GM23338 (cell line): Measurements from ENCODE around the gene ARL13A.

Experiments
- EZH2 ChIP-seq: fragments of 200-600 bp; sonication (generic); IDR thresholded peaks from one replicate; pipeline ENCODE4 v1.8.0; 2017; ENCODE audit warnings: antibody characterized with exemption, mild to moderate bottlenecking, low read depth; ENCODE audit not compliant: unreplicated experiment
- EZH2phosphoT487 ChIP-seq: fragments of 200-600 bp; sonication (generic); IDR thresholded peaks from one replicate; pipeline ENCODE4 v1.8.1; 2018; ENCODE audit warnings: antibody characterized with exemption; ENCODE audit not compliant: unreplicated experiment
- NANOG ChIP-seq: IDR thresholded peaks from 2 replicates; pipeline ENCODE4 v1.6.1; 2016; ENCODE audit warnings: antibody characterized with exemption, borderline replicate concordance
- POLR2AphosphoS5 ChIP-seq: IDR thresholded peaks from 2 replicates; pipeline ENCODE4 v1.6.1; 2016; ENCODE audit warnings: antibody characterized with exemption, low read depth
- TF ChIP-seq, protein P1 (sequence below): IDR thresholded peaks from one replicate; pipeline ENCODE4 v1.6.1; 2018; ENCODE audit warnings: antibody characterized with exemption; ENCODE audit not compliant: unreplicated experiment
- TF ChIP-seq, protein P2 (sequence below), 2 experiments: fragments of 200-600 bp in 1 of 2; sonication (generic) in 1 of 2; conservative IDR thresholded peaks; 2 replicates each; pipeline versions ENCODE4 v1.5.1 to v1.6.1; 2016 to 2017; ENCODE audit warnings: antibody characterized with exemption in 2 of 2, low read depth in 2 of 2, mild to moderate bottlenecking in 2 of 2, moderate library complexity in 1 of 2
- TF ChIP-seq, protein P3 (sequence below): IDR thresholded peaks from 2 replicates; pipeline ENCODE4 v1.6.1; 2016; ENCODE audit warnings: antibody characterized with exemption

DNA sequence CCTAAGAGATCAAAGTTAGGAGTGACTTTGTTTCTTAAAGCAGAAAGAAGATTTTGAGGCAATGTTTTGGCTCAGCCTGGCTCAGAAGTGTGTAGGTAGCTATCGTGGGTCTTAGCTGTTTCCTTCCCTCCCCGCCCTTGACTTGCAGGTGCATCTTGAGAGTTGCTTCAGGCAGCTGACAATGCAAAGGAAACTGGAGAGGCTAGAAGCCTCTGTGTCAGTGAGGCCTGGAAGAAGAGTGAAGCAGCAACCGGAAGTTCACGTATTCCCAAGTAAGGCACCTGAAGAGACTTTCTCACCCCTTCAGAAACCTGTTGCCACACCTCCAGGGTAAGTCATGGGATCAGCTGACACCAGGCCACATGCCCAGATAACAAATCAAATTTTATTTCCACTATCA, 30.2 kb upstream of the ARL13A start:
- no peak for TF ChIP-seq EZH2
- no peak for TF ChIP-seq NANOG
- TF ChIP-seq, protein P1, sequence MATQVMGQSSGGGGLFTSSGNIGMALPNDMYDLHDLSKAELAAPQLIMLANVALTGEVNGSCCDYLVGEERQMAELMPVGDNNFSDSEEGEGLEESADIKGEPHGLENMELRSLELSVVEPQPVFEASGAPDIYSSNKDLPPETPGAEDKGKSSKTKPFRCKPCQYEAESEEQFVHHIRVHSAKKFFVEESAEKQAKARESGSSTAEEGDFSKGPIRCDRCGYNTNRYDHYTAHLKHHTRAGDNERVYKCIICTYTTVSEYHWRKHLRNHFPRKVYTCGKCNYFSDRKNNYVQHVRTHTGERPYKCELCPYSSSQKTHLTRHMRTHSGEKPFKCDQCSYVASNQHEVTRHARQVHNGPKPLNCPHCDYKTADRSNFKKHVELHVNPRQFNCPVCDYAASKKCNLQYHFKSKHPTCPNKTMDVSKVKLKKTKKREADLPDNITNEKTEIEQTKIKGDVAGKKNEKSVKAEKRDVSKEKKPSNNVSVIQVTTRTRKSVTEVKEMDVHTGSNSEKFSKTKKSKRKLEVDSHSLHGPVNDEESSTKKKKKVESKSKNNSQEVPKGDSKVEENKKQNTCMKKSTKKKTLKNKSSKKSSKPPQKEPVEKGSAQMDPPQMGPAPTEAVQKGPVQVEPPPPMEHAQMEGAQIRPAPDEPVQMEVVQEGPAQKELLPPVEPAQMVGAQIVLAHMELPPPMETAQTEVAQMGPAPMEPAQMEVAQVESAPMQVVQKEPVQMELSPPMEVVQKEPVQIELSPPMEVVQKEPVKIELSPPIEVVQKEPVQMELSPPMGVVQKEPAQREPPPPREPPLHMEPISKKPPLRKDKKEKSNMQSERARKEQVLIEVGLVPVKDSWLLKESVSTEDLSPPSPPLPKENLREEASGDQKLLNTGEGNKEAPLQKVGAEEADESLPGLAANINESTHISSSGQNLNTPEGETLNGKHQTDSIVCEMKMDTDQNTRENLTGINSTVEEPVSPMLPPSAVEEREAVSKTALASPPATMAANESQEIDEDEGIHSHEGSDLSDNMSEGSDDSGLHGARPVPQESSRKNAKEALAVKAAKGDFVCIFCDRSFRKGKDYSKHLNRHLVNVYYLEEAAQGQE: no peak
- TF ChIP-seq, protein P2, sequence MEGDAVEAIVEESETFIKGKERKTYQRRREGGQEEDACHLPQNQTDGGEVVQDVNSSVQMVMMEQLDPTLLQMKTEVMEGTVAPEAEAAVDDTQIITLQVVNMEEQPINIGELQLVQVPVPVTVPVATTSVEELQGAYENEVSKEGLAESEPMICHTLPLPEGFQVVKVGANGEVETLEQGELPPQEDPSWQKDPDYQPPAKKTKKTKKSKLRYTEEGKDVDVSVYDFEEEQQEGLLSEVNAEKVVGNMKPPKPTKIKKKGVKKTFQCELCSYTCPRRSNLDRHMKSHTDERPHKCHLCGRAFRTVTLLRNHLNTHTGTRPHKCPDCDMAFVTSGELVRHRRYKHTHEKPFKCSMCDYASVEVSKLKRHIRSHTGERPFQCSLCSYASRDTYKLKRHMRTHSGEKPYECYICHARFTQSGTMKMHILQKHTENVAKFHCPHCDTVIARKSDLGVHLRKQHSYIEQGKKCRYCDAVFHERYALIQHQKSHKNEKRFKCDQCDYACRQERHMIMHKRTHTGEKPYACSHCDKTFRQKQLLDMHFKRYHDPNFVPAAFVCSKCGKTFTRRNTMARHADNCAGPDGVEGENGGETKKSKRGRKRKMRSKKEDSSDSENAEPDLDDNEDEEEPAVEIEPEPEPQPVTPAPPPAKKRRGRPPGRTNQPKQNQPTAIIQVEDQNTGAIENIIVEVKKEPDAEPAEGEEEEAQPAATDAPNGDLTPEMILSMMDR (conservative IDR thresholded peaks at IDR 0.05; ENCODE audit: low read depth in 2 of 2): no peak
- no peak for TF ChIP-seq POLR2AphosphoS5
- TF ChIP-seq, protein P3, sequence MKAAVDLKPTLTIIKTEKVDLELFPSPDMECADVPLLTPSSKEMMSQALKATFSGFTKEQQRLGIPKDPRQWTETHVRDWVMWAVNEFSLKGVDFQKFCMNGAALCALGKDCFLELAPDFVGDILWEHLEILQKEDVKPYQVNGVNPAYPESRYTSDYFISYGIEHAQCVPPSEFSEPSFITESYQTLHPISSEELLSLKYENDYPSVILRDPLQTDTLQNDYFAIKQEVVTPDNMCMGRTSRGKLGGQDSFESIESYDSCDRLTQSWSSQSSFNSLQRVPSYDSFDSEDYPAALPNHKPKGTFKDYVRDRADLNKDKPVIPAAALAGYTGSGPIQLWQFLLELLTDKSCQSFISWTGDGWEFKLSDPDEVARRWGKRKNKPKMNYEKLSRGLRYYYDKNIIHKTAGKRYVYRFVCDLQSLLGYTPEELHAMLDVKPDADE: no peak
- no peak for TF ChIP-seq EZH2phosphoT487
